Activated T-cell treated with anti-CD3 and anti-CD28 coated beads for 48 hours (primary cell): ENCODE data around the gene SAMD4B.

Experiments used
- DNase-seq: peaks from one replicate; pipeline ENCODE4 v3.0.0-alpha.2; 2020; ENCODE audit warnings: low read depth

The SAMD4B gene

GRCh38 chr19:39427707-39428106 lies 85.5 kb downstream of the SAMD4B start:
- no peak for DNase-seq

- no peak for DNase-seq
Observed at GRCh38 chr19:39428283-39429112, 86.3 kb downstream of the SAMD4B start.

- peak; percentile 64 for DNase-seq
Observed at GRCh38 chr19:39430675-39431593, 88.7 kb downstream of the SAMD4B start.

- no peak for DNase-seq
Observed at GRCh38 chr19:39432677-39433025, 90.4 kb downstream of the SAMD4B start.

- no peak for DNase-seq
Observed at GRCh38 chr19:39433480-39434079, 91.4 kb downstream of the SAMD4B start.

GRCh38 chr19:39434123-39435076 lies 92.2 kb downstream of the SAMD4B start:
- no peak for DNase-seq
